Colon (tissue), 2 donors: ENCODE measurements around the gene SCUBE1.

Experiments used
- FAIRE-seq: peaks from 2 replicates; lab custom pipeline; 2012; peaks lifted over from hg19 to GRCh38; lab: Jason Lieb, UNC
- donor health status: control.
- donor health status: control.

Gene SCUBE1

GRCh38 chr22:43173976-43174720, 169.0 kb downstream of the SCUBE1 start:
- FAIRE-seq = no peak

- no peak for FAIRE-seq
Measured at GRCh38 chr22:43173566-43173965, 169.6 kb downstream of the SCUBE1 start.

GRCh38 chr22:43172191-43172590, 171.0 kb downstream of the SCUBE1 start:
- no peak for FAIRE-seq

- no peak for FAIRE-seq
Measured at GRCh38 chr22:43171607-43172006, 171.6 kb downstream of the SCUBE1 start.

GRCh38 chr22:43171019-43171491, 172.1 kb downstream of the SCUBE1 start:
- FAIRE-seq = no peak

- no peak for FAIRE-seq
Measured at GRCh38 chr22:43170131-43170480, 173.1 kb downstream of the SCUBE1 start.

- no peak for FAIRE-seq
Measured at GRCh38 chr22:43169310-43170130, 173.7 kb downstream of the SCUBE1 start.

GRCh38 chr22:43168471-43169309, 174.5 kb downstream of the SCUBE1 start:
- no peak for FAIRE-seq

GRCh38 chr22:43167001-43167589, 176.1 kb downstream of the SCUBE1 start:
- FAIRE-seq = no peak

- no peak for FAIRE-seq
Measured at GRCh38 chr22:43166132-43166930, 176.8 kb downstream of the SCUBE1 start.

- FAIRE-seq = no peak
Measured at GRCh38 chr22:43164636-43165035, 178.5 kb downstream of the SCUBE1 start.

- FAIRE-seq = no peak
Measured at GRCh38 chr22:43163241-43163795, 179.9 kb downstream of the SCUBE1 start.

- FAIRE-seq = no peak
Measured at GRCh38 chr22:43162412-43163150, 180.6 kb downstream of the SCUBE1 start.

- FAIRE-seq = no peak
Measured at GRCh38 chr22:43160497-43161126, 182.6 kb downstream of the SCUBE1 start.

GRCh38 chr22:43159484-43160178, 183.5 kb downstream of the SCUBE1 start:
- FAIRE-seq = no peak

- FAIRE-seq = no peak
Measured at GRCh38 chr22:43158778-43159483, 184.2 kb downstream of the SCUBE1 start.

- FAIRE-seq = no peak
Measured at GRCh38 chr22:43157874-43158546, 185.2 kb downstream of the SCUBE1 start.

GRCh38 chr22:43156413-43156812, 186.8 kb downstream of the SCUBE1 start:
- no peak for FAIRE-seq
